Measurements from ENCODE around the gene IFIT1. TPM values are rescaled to one million over a fixed set of nuclear protein-coding genes. Genes with fewer than 3 reads are reported as not detected.
"Not testable (repeated sequence)": the region's sequence is repeated elsewhere in the genome, so short reads cannot be mapped to it uniquely, and the experiment has no call there.

Gene IFIT1
- total RNA-seq, 1 donor, result 70.8 TPM

- no peak for DNase-seq (ENCODE audit: low read depth)
- H3K4me3 ChIP-seq (ENCODE audit: low read depth, low read length), result no peak overlapping the region
- TF ChIP-seq CTCF (IDR thresholded peaks at IDR 0.05; ENCODE audit: insufficient read depth, low read depth, low read length), result no peak
Measured at GRCh38 chr10:89399956-89400355, 7.5 kb downstream of the IFIT1 start.

GRCh38 chr10:89403043-89403442 lies 10.6 kb downstream of the IFIT1 start:
- H3K4me3 ChIP-seq (ENCODE audit: low read depth, low read length), result no peak overlapping the region
- DNase-seq (ENCODE audit: low read depth), result no peak
- no peak for TF ChIP-seq CTCF (IDR thresholded peaks at IDR 0.05; ENCODE audit: insufficient read depth, low read depth, low read length)

- TF ChIP-seq CTCF (IDR thresholded peaks at IDR 0.05; ENCODE audit: insufficient read depth, low read depth, low read length), result no peak
- DNase-seq (ENCODE audit: low read depth), result no peak
- H3K4me3 ChIP-seq (ENCODE audit: low read depth, low read length), result no peak overlapping the region
Measured at GRCh38 chr10:89404104-89405047, 12.0 kb downstream of the IFIT1 start.

GRCh38 chr10:89406178-89406577 lies 13.8 kb downstream of the IFIT1 start:
- not testable (repeated sequence) for H3K4me3 ChIP-seq (ENCODE audit: low read depth, low read length); DNase-seq (ENCODE audit: low read depth)

- DNase-seq (ENCODE audit: low read depth); H3K4me3 ChIP-seq (ENCODE audit: low read depth, low read length): not testable (repeated sequence)
Measured at GRCh38 chr10:89407792-89408191, 15.4 kb downstream of the IFIT1 start.

- not testable (repeated sequence) for H3K4me3 ChIP-seq (ENCODE audit: low read depth, low read length); DNase-seq (ENCODE audit: low read depth)
Measured at GRCh38 chr10:89409282-89409681, 16.9 kb downstream of the IFIT1 start.

- not testable (repeated sequence) for DNase-seq (ENCODE audit: low read depth); H3K4me3 ChIP-seq (ENCODE audit: low read depth, low read length)
Measured at GRCh38 chr10:89410551-89410950, 18.1 kb downstream of the IFIT1 start.

GRCh38 chr10:89411135-89411534 lies 18.7 kb downstream of the IFIT1 start:
- not testable (repeated sequence) for DNase-seq (ENCODE audit: low read depth); H3K4me3 ChIP-seq (ENCODE audit: low read depth, low read length)

- not testable (repeated sequence) for H3K4me3 ChIP-seq (ENCODE audit: low read depth, low read length); DNase-seq (ENCODE audit: low read depth)
Measured at GRCh38 chr10:89412276-89412675, 19.9 kb downstream of the IFIT1 start.

GRCh38 chr10:89413398-89413912 lies 21.0 kb downstream of the IFIT1 start:
- TF ChIP-seq CTCF (IDR thresholded peaks at IDR 0.05; ENCODE audit: insufficient read depth, low read depth, low read length), result no peak
- no peak for DNase-seq (ENCODE audit: low read depth)
- peak overlapping the region; percentile 75 for H3K4me3 ChIP-seq (ENCODE audit: low read depth, low read length)
